Stimulated activated naive CD4-positive, alpha-beta T cell (primary cell): Measurements from ENCODE around the gene KRTAP5-4.

Experiments
- DNase-seq, 6 experiments: peaks; one replicate each; lab custom pipeline; 2025; lab: John Stamatoyannopoulos, UW

KRTAP5-4 gene

GRCh38 chr11:1572197-1573076, 49.5 kb downstream of the KRTAP5-4 start, which contains the start of gene DUSP8:
Gene DUSP8 (minus strand): TSS chr11:1572271. CDS start chr11:1565826, 6,445 bp downstream.
- peak; percentile 88 to 95 (median 92) for DNase-seq

- DNase-seq, result no peak
Measured at GRCh38 chr11:1571760-1572196, 50.2 kb downstream of the KRTAP5-4 start.
